ENCODE measurements around the gene RAB31. TPM values are rescaled to one million over a fixed set of nuclear protein-coding genes. Genes with fewer than 3 reads are reported as not detected.

The RAB31 gene
- total RNA-seq, 4 donors from 2014 or later, result 12.2 to 22.0 (median 15.6) TPM

GRCh38 chr18:9820719-9821118 is 112.6 kb downstream of the RAB31 start:
- WGBS, 2 donors, result 80 to 81% methylated on average over 4 of the region's 4 CpGs
- no peak for DNase-seq (ENCODE audit: low spot score in 2 of 2)
- TF ChIP-seq POLR2A (IDR thresholded peaks at IDR 0.05), result no peak
- TF ChIP-seq, protein P1, sequence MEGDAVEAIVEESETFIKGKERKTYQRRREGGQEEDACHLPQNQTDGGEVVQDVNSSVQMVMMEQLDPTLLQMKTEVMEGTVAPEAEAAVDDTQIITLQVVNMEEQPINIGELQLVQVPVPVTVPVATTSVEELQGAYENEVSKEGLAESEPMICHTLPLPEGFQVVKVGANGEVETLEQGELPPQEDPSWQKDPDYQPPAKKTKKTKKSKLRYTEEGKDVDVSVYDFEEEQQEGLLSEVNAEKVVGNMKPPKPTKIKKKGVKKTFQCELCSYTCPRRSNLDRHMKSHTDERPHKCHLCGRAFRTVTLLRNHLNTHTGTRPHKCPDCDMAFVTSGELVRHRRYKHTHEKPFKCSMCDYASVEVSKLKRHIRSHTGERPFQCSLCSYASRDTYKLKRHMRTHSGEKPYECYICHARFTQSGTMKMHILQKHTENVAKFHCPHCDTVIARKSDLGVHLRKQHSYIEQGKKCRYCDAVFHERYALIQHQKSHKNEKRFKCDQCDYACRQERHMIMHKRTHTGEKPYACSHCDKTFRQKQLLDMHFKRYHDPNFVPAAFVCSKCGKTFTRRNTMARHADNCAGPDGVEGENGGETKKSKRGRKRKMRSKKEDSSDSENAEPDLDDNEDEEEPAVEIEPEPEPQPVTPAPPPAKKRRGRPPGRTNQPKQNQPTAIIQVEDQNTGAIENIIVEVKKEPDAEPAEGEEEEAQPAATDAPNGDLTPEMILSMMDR (IDR thresholded peaks at IDR 0.05), result no peak
- intact Hi-C loops (cut with DNase I; ENCODE audit: low total_unique reads), result no loop called here
- no peak overlapping the region for H3K4me3 ChIP-seq (ENCODE audit: low read depth, poor library complexity, severe bottlenecking)

GRCh38 chr18:9822587-9823185 is 114.6 kb downstream of the RAB31 start:
- no peak for TF ChIP-seq POLR2A (IDR thresholded peaks at IDR 0.05)
- TF ChIP-seq, protein P1 (IDR thresholded peaks at IDR 0.05), result no peak
- no peak overlapping the region for H3K4me3 ChIP-seq (ENCODE audit: low read depth, poor library complexity, severe bottlenecking)
- 91 to 92% methylated on average over 11 of the region's 11 CpGs for whole genome bisulfite sequencing, 2 donors
- no peak for DNase-seq (ENCODE audit: low spot score in 2 of 2)
- intact Hi-C loops (cut with DNase I; ENCODE audit: low total_unique reads), result no loop called here

DNA sequence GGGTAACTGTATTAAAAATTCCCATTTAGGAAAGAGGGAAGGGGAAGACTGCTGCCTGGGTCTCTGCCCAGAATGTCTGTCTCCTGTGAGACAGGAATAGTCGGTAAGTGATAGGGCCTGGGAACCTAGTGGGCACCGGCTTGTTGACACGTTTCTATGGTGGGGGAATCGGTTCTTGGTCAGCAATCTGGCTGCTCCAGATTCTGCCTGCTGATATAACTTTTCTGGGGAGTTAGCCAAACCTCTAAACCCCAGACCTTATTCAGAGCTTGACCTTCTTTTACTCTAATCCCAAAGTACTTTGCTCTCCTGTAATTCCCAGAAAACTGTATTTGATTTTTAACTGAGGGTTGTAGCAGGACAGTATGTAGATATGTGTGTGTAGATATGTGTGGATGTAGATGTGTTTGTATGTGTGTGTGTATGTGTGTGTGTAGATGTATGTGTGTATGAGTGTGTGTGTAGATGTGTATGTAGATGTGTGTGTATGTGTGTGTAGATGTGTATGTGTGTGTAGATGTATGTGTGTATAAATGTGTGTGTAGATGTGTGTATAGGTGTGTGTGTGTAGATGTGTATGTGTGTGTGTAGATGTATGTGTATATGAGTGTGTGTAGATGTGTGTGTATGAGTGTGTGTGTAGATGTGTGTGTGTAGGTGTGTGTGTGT is 115.8 kb downstream of the RAB31 start:
- intact Hi-C loops (cut with DNase I; ENCODE audit: low total_unique reads), result no loop called here
- peak in 1 of 2 donors; percentile 56 for DNase-seq (ENCODE audit: low spot score in 2 of 2)
- 48 to 50% methylated on average over 4 of the region's 4 CpGs for WGBS, 2 donors
- no peak overlapping the region for H3K4me3 ChIP-seq (ENCODE audit: low read depth, poor library complexity, severe bottlenecking)
- no peak for TF ChIP-seq POLR2A (IDR thresholded peaks at IDR 0.05)
- TF ChIP-seq, protein P1 (IDR thresholded peaks at IDR 0.05), result no peak

DNA sequence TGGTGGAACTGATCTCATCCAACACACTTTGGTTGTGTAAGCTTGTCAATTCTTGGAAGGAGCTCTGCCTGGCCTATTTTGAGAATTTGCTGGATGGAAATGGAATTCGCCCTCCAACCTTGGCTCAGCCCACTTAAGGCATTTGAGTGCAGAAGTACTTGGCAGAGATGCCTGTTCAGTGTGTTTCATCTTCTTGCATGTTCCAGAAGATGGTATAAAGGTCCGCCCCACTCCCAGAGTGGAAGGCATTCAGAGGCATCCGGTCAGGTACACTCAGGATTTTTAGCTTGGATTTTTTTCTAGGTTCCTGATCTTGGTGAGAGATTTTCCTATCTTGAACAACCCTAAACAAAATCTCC is 116.4 kb downstream of the RAB31 start:
- intact Hi-C loops (cut with DNase I; ENCODE audit: low total_unique reads), result no loop called here
- DNase-seq (ENCODE audit: low spot score in 2 of 2), result peak in 1 of 2 donors; percentile 70
- TF ChIP-seq POLR2A (IDR thresholded peaks at IDR 0.05), result no peak
- TF ChIP-seq, protein P1 (IDR thresholded peaks at IDR 0.05), result no peak
- 40 to 41% methylated on average over 3 of the region's 3 CpGs for WGBS, 2 donors
- H3K4me3 ChIP-seq (ENCODE audit: low read depth, poor library complexity, severe bottlenecking), result no peak overlapping the region

- no peak overlapping the region for H3K4me3 ChIP-seq (ENCODE audit: low read depth, poor library complexity, severe bottlenecking)
- 70 to 76% methylated on average over 3 of the region's 3 CpGs for WGBS, 2 donors
- peak in 1 of 2 donors; percentile 82 for DNase-seq (ENCODE audit: low spot score in 2 of 2)
- intact Hi-C loops (cut with DNase I; ENCODE audit: low total_unique reads), result no loop called here
- TF ChIP-seq POLR2A (IDR thresholded peaks at IDR 0.05), result no peak
- TF ChIP-seq, protein P1 (IDR thresholded peaks at IDR 0.05), result no peak
Measured at GRCh38 chr18:9824952-9825371, 116.9 kb downstream of the RAB31 start.

Measured in lower leg skin (tissue), 4 donors.